ENCODE measurements around the gene COG5.

COG5 gene

DNA sequence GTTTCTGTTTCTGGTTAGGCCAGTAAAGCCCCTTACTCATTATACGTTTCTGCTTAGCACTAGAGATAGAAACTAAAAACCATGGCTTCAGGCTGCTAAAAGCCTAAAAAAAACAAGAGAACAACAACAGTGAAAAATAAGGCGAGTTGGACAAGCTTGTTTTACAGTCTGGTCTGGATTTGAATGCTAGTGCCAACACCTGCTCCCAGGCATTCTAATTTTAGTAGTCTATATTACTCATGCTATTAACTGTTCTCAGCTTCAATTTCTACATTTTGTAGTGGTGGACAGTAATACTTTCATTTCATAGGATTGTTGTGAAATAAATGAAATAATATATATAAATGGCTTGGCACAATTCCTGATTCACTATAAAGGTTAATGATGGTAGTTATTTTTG, 286.4 kb downstream of the COG5 start:
- H3K4me1 ChIP-seq (ENCODE audit: control insufficient read depth in 1 of 2, insufficient read depth in 2 of 2, low read length in 2 of 2) = no peaks in the 10 kb centered on the region
- no peak overlapping the region for H4K12ac ChIP-seq (ENCODE audit: low read depth, low read length)
- H2AK5ac ChIP-seq (ENCODE audit: low read length) = no peak overlapping the region
- no peak overlapping the region for H3K27ac ChIP-seq (ENCODE audit: low read depth, low read length)
- H2AFZ ChIP-seq (ENCODE audit: insufficient read depth, low read length, poor library complexity) = no peak overlapping the region
- no peaks in the 10 kb centered on the region for H3K27me3 ChIP-seq (ENCODE audit: insufficient read depth, low read length)
- H2BK120ac ChIP-seq (ENCODE audit: insufficient read depth, low read length, poor library complexity) = no peak overlapping the region
- no peak overlapping the region for H3K23ac ChIP-seq (ENCODE audit: low read length)
- no peak overlapping the region for H3K4me3 ChIP-seq (ENCODE audit: low read depth, low read length)
- H3K79me2 ChIP-seq (ENCODE audit: control insufficient read depth, insufficient read depth, low read length, poor library complexity) = no peaks in the 10 kb centered on the region
- H3K4me2 ChIP-seq (ENCODE audit: low read length) = no peak overlapping the region
- no peak for DNase-seq
- no peak overlapping the region for H2BK5ac ChIP-seq (ENCODE audit: low read depth, low read length, poor library complexity)
- H2BK12ac ChIP-seq (ENCODE audit: low read length) = no peak overlapping the region
- H3K9ac ChIP-seq (ENCODE audit: low read length) = no peak overlapping the region
- no peaks in the 10 kb centered on the region for H3K79me1 ChIP-seq (ENCODE audit: low read length)
- H3K14ac ChIP-seq (ENCODE audit: low read length) = no peak overlapping the region
- H4K8ac ChIP-seq (ENCODE audit: low read depth, low read length) = no peak overlapping the region
- H3K18ac ChIP-seq (ENCODE audit: low read length) = no peak overlapping the region
- H3K36me3 ChIP-seq (ENCODE audit: control insufficient read depth in 1 of 2, insufficient read depth in 2 of 2, low read length in 2 of 2) = no peaks in the 10 kb centered on the region
- H3K4ac ChIP-seq (ENCODE audit: low read depth, low read length) = no peak overlapping the region
- H3K9me3 ChIP-seq (ENCODE audit: insufficient read depth, low read depth, low read length) = no peaks in the 10 kb centered on the region
- no peak overlapping the region for H4K91ac ChIP-seq (ENCODE audit: low read depth, low read length)
- no CpG with 5 or more reads among the region's 2 CpGs for WGBS (ENCODE audit: extremely low coverage, insufficient coverage, insufficient read length)

- H4K8ac ChIP-seq (ENCODE audit: low read depth, low read length) = no peak overlapping the region
- no peak overlapping the region for H4K12ac ChIP-seq (ENCODE audit: low read depth, low read length)
- H3K14ac ChIP-seq (ENCODE audit: low read length) = no peak overlapping the region
- no peak overlapping the region for H2BK120ac ChIP-seq (ENCODE audit: insufficient read depth, low read length, poor library complexity)
- no CpG with 5 or more reads among the region's 4 CpGs for WGBS (ENCODE audit: extremely low coverage, insufficient coverage, insufficient read length)
- no peaks in the 10 kb centered on the region for H3K27me3 ChIP-seq (ENCODE audit: insufficient read depth, low read length)
- no peak overlapping the region for H3K4ac ChIP-seq (ENCODE audit: low read depth, low read length)
- H4K91ac ChIP-seq (ENCODE audit: low read depth, low read length) = no peak overlapping the region
- H3K23ac ChIP-seq (ENCODE audit: low read length) = no peak overlapping the region
- H3K79me1 ChIP-seq (ENCODE audit: low read length) = no peaks in the 10 kb centered on the region
- no peak for DNase-seq
- H3K9ac ChIP-seq (ENCODE audit: low read length) = no peak overlapping the region
- H2BK5ac ChIP-seq (ENCODE audit: low read depth, low read length, poor library complexity) = no peak overlapping the region
- H3K27ac ChIP-seq (ENCODE audit: low read depth, low read length) = no peak overlapping the region
- H3K4me2 ChIP-seq (ENCODE audit: low read length) = no peak overlapping the region
- H3K18ac ChIP-seq (ENCODE audit: low read length) = no peak overlapping the region
- no peak overlapping the region for H2AK5ac ChIP-seq (ENCODE audit: low read length)
- H3K4me3 ChIP-seq (ENCODE audit: low read depth, low read length) = no peak overlapping the region
- no peaks in the 10 kb centered on the region for H3K36me3 ChIP-seq (ENCODE audit: control insufficient read depth in 1 of 2, insufficient read depth in 2 of 2, low read length in 2 of 2)
- H3K9me3 ChIP-seq (ENCODE audit: insufficient read depth, low read depth, low read length) = no peaks in the 10 kb centered on the region
- H2AFZ ChIP-seq (ENCODE audit: insufficient read depth, low read length, poor library complexity) = no peak overlapping the region
- no peak overlapping the region for H2BK12ac ChIP-seq (ENCODE audit: low read length)
- H3K4me1 ChIP-seq (ENCODE audit: control insufficient read depth in 1 of 2, insufficient read depth in 2 of 2, low read length in 2 of 2) = no peaks in the 10 kb centered on the region
- H3K79me2 ChIP-seq (ENCODE audit: control insufficient read depth, insufficient read depth, low read length, poor library complexity) = no peaks in the 10 kb centered on the region
Observed at GRCh38 chr7:107276220-107276827, 287.4 kb downstream of the COG5 start.

DNA sequence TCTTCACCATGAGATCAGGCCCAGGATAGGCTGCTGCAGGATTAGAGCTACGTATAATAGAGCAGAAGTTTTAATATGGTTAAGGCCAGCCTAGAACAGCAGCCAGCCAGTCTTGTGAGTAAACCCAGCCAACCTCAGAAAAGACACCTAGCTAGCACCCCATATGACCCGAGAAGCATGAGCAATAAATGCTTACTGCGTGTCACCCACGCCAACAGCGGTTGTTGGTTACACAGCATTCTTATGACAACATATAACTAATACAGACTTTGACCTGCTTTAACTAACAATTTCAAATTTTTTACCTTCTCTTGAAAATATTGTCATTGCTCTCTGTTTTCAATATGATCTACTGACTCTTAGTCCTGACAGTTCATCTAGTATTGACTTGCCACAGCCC, 289.2 kb downstream of the COG5 start:
- no CpG with 5 or more reads among the region's 5 CpGs for WGBS (ENCODE audit: extremely low coverage, insufficient coverage, insufficient read length)

DNA sequence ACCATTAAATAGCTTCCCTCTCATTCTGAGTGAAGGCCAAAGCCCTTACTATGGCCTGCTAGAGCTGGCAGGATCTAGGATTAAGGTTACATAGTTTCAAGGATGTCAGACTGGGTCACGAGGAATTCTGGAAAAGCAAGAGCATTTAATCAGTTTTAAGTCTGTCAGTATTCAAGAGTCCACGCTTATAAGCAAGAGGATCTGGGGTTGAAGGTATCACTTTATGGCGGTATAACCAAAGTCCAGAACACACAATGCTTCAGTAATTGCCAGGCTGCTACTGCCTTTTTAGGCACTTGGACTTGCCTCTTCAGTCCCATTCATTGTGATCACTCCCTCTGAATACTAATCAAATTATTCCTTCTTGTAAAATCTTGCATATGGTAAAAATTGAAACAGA, 293.9 kb downstream of the COG5 start:
- H3K14ac ChIP-seq (ENCODE audit: low read length) = no peak overlapping the region
- H3K23ac ChIP-seq (ENCODE audit: low read length) = no peak overlapping the region
- no peaks in the 10 kb centered on the region for H3K9me3 ChIP-seq (ENCODE audit: insufficient read depth, low read depth, low read length)
- H2AFZ ChIP-seq (ENCODE audit: insufficient read depth, low read length, poor library complexity) = no peak overlapping the region
- H4K91ac ChIP-seq (ENCODE audit: low read depth, low read length) = no peak overlapping the region
- no peak overlapping the region for H4K12ac ChIP-seq (ENCODE audit: low read depth, low read length)
- no peak overlapping the region for H2AK5ac ChIP-seq (ENCODE audit: low read length)
- no peak overlapping the region for H3K18ac ChIP-seq (ENCODE audit: low read length)
- no peak overlapping the region for H3K4me3 ChIP-seq (ENCODE audit: low read depth, low read length)
- no peak overlapping the region for H3K4ac ChIP-seq (ENCODE audit: low read depth, low read length)
- H2BK5ac ChIP-seq (ENCODE audit: low read depth, low read length, poor library complexity) = no peak overlapping the region
- H3K4me1 ChIP-seq (ENCODE audit: control insufficient read depth in 1 of 2, insufficient read depth in 2 of 2, low read length in 2 of 2) = no peaks in the 10 kb centered on the region
- no peak overlapping the region for H2BK120ac ChIP-seq (ENCODE audit: insufficient read depth, low read length, poor library complexity)
- no peak overlapping the region for H3K27ac ChIP-seq (ENCODE audit: low read depth, low read length)
- no peak overlapping the region for H3K9ac ChIP-seq (ENCODE audit: low read length)
- H3K4me2 ChIP-seq (ENCODE audit: low read length) = no peak overlapping the region
- H3K36me3 ChIP-seq (ENCODE audit: control insufficient read depth in 1 of 2, insufficient read depth in 2 of 2, low read length in 2 of 2) = no peaks in the 10 kb centered on the region
- H2BK12ac ChIP-seq (ENCODE audit: low read length) = no peak overlapping the region
- DNase-seq = no peak
- no CpG with 5 or more reads among the region's 3 CpGs for WGBS (ENCODE audit: extremely low coverage, insufficient coverage, insufficient read length)
- H3K79me1 ChIP-seq (ENCODE audit: low read length) = no peaks in the 10 kb centered on the region
- no peaks in the 10 kb centered on the region for H3K79me2 ChIP-seq (ENCODE audit: control insufficient read depth, insufficient read depth, low read length, poor library complexity)
- no peaks in the 10 kb centered on the region for H3K27me3 ChIP-seq (ENCODE audit: insufficient read depth, low read length)
- H4K8ac ChIP-seq (ENCODE audit: low read depth, low read length) = no peak overlapping the region

More for the DNA sequence above, 289.2 kb downstream of the COG5 start:
- H2BK12ac ChIP-seq (ENCODE audit: low read length) = no peak overlapping the region
- no peak overlapping the region for H2AFZ ChIP-seq (ENCODE audit: insufficient read depth, low read length, poor library complexity)
- H3K9ac ChIP-seq (ENCODE audit: low read length) = no peak overlapping the region
- no peak overlapping the region for H4K8ac ChIP-seq (ENCODE audit: low read depth, low read length)
- no peak overlapping the region for H3K14ac ChIP-seq (ENCODE audit: low read length)
- no peaks in the 10 kb centered on the region for H3K79me2 ChIP-seq (ENCODE audit: control insufficient read depth, insufficient read depth, low read length, poor library complexity)
- no peak overlapping the region for H3K4ac ChIP-seq (ENCODE audit: low read depth, low read length)
- H4K91ac ChIP-seq (ENCODE audit: low read depth, low read length) = no peak overlapping the region
- no peaks in the 10 kb centered on the region for H3K36me3 ChIP-seq (ENCODE audit: control insufficient read depth in 1 of 2, insufficient read depth in 2 of 2, low read length in 2 of 2)
- H3K27me3 ChIP-seq (ENCODE audit: insufficient read depth, low read length) = no peaks in the 10 kb centered on the region
- no peaks in the 10 kb centered on the region for H3K9me3 ChIP-seq (ENCODE audit: insufficient read depth, low read depth, low read length)
- no peaks in the 10 kb centered on the region for H3K79me1 ChIP-seq (ENCODE audit: low read length)
- H2BK5ac ChIP-seq (ENCODE audit: low read depth, low read length, poor library complexity) = no peak overlapping the region
- H3K4me1 ChIP-seq (ENCODE audit: control insufficient read depth in 1 of 2, insufficient read depth in 2 of 2, low read length in 2 of 2) = no peaks in the 10 kb centered on the region
- no peak overlapping the region for H3K4me2 ChIP-seq (ENCODE audit: low read length)
- no peak overlapping the region for H3K4me3 ChIP-seq (ENCODE audit: low read depth, low read length)
- no peak overlapping the region for H2AK5ac ChIP-seq (ENCODE audit: low read length)
- H3K18ac ChIP-seq (ENCODE audit: low read length) = no peak overlapping the region
- H4K12ac ChIP-seq (ENCODE audit: low read depth, low read length) = no peak overlapping the region
- H3K23ac ChIP-seq (ENCODE audit: low read length) = no peak overlapping the region
- DNase-seq = no peak
- H3K27ac ChIP-seq (ENCODE audit: low read depth, low read length) = no peak overlapping the region
- no peak overlapping the region for H2BK120ac ChIP-seq (ENCODE audit: insufficient read depth, low read length, poor library complexity)
